ENCODE results near the gene RHBDF1. TPM values are rescaled to one million over a fixed set of nuclear protein-coding genes. Genes with fewer than 3 reads are reported as not detected.
"Not testable (repeated sequence)": the region's sequence is repeated elsewhere in the genome, so short reads cannot be mapped to it uniquely, and the experiment has no call there.

The RHBDF1 gene
- polyA plus RNA-seq, 1 donor from 2014 or later = 0.21 TPM

- Histone ChIP-seq H3K9me2 (ENCODE audit: insufficient read depth, low read length) (no peaks in the 10 kb centered on the region), H4K20me1 (ENCODE audit: insufficient read depth) (no peaks in the 10 kb centered on the region), H2AFZ (ENCODE audit: low read depth, low read length) (no peak overlapping the region), H3F3A (ENCODE audit: insufficient read depth, low read length, poor library complexity, severe bottlenecking) (no peaks in the 10 kb centered on the region), H3K4me2 (ENCODE audit: low read length) (no peak overlapping the region), H3K9me3 (ENCODE audit: low read length) (no peaks in the 10 kb centered on the region), H3K79me2 (replicated peaks; ENCODE audit: insufficient read depth, low read length) (no peaks in the 10 kb centered on the region), H3K27ac (ENCODE audit: low read length) (no peak overlapping the region), H3K4me3 (ENCODE audit: low read length) (no peak overlapping the region), H3K9ac (ENCODE audit: low read length) (no peak overlapping the region), H3K36me3 (ENCODE audit: insufficient read depth, low read length) (no peaks in the 10 kb centered on the region), H3K27me3 (ENCODE audit: insufficient read depth, low read depth, low read length) (no peaks in the 10 kb centered on the region)
- TF ChIP-seq, protein P1, sequence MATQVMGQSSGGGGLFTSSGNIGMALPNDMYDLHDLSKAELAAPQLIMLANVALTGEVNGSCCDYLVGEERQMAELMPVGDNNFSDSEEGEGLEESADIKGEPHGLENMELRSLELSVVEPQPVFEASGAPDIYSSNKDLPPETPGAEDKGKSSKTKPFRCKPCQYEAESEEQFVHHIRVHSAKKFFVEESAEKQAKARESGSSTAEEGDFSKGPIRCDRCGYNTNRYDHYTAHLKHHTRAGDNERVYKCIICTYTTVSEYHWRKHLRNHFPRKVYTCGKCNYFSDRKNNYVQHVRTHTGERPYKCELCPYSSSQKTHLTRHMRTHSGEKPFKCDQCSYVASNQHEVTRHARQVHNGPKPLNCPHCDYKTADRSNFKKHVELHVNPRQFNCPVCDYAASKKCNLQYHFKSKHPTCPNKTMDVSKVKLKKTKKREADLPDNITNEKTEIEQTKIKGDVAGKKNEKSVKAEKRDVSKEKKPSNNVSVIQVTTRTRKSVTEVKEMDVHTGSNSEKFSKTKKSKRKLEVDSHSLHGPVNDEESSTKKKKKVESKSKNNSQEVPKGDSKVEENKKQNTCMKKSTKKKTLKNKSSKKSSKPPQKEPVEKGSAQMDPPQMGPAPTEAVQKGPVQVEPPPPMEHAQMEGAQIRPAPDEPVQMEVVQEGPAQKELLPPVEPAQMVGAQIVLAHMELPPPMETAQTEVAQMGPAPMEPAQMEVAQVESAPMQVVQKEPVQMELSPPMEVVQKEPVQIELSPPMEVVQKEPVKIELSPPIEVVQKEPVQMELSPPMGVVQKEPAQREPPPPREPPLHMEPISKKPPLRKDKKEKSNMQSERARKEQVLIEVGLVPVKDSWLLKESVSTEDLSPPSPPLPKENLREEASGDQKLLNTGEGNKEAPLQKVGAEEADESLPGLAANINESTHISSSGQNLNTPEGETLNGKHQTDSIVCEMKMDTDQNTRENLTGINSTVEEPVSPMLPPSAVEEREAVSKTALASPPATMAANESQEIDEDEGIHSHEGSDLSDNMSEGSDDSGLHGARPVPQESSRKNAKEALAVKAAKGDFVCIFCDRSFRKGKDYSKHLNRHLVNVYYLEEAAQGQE (IDR thresholded peaks at IDR 0.05; ENCODE audit: borderline replicate concordance) = no peak
- TF ChIP-seq, protein P2, sequence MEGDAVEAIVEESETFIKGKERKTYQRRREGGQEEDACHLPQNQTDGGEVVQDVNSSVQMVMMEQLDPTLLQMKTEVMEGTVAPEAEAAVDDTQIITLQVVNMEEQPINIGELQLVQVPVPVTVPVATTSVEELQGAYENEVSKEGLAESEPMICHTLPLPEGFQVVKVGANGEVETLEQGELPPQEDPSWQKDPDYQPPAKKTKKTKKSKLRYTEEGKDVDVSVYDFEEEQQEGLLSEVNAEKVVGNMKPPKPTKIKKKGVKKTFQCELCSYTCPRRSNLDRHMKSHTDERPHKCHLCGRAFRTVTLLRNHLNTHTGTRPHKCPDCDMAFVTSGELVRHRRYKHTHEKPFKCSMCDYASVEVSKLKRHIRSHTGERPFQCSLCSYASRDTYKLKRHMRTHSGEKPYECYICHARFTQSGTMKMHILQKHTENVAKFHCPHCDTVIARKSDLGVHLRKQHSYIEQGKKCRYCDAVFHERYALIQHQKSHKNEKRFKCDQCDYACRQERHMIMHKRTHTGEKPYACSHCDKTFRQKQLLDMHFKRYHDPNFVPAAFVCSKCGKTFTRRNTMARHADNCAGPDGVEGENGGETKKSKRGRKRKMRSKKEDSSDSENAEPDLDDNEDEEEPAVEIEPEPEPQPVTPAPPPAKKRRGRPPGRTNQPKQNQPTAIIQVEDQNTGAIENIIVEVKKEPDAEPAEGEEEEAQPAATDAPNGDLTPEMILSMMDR (IDR thresholded peaks at IDR 0.05; ENCODE audit: poor library complexity, severe bottlenecking) = no peak
- TF ChIP-seq EZH2 (IDR thresholded peaks at IDR 0.05; ENCODE audit: borderline replicate concordance, insufficient read depth, low read length, poor library complexity, severe bottlenecking) (no peak), POLR2AphosphoS5 (IDR thresholded peaks at IDR 0.05) (no peak), RAD21 (conservative IDR thresholded peaks at IDR 0.05) (no peak), SMC3 (conservative IDR thresholded peaks at IDR 0.05; ENCODE audit: poor library complexity) (no peak), EP300 (conservative IDR thresholded peaks at IDR 0.05; ENCODE audit: poor library complexity, severe bottlenecking) (no peak), TAF1 (IDR thresholded peaks at IDR 0.05; ENCODE audit: low read depth) (no peak)
Measured at GRCh38 chr16:34648-34987, 37.8 kb downstream of the RHBDF1 start.

- H3F3A ChIP-seq (ENCODE audit: insufficient read depth, low read length, poor library complexity, severe bottlenecking) = no peaks in the 10 kb centered on the region
- TF ChIP-seq SMC3 (conservative IDR thresholded peaks at IDR 0.05; ENCODE audit: poor library complexity) = no peak
- H3K27me3 ChIP-seq (ENCODE audit: insufficient read depth, low read depth, low read length) = no peaks in the 10 kb centered on the region
- no peaks in the 10 kb centered on the region for H4K20me1 ChIP-seq (ENCODE audit: insufficient read depth)
- H3K79me2 ChIP-seq (replicated peaks; ENCODE audit: insufficient read depth, low read length) = no peaks in the 10 kb centered on the region
- H3K27ac ChIP-seq (ENCODE audit: low read length) = no peak overlapping the region
- H3K9ac ChIP-seq (ENCODE audit: low read length) = no peak overlapping the region
- no peaks in the 10 kb centered on the region for H3K36me3 ChIP-seq (ENCODE audit: insufficient read depth, low read length)
- no peak overlapping the region for H3K4me3 ChIP-seq (ENCODE audit: low read length)
- H3K9me2 ChIP-seq (ENCODE audit: insufficient read depth, low read length) = no peaks in the 10 kb centered on the region
- H3K9me3 ChIP-seq (ENCODE audit: low read length) = no peaks in the 10 kb centered on the region
- H2AFZ ChIP-seq (ENCODE audit: low read depth, low read length) = no peak overlapping the region
- H3K4me2 ChIP-seq (ENCODE audit: low read length) = no peak overlapping the region
Measured at GRCh38 chr16:33877-34647, 38.4 kb downstream of the RHBDF1 start.

- H3K27me3 ChIP-seq (ENCODE audit: insufficient read depth, low read depth, low read length); H3K9me2 ChIP-seq (ENCODE audit: insufficient read depth, low read length); H3K79me2 ChIP-seq (replicated peaks; ENCODE audit: insufficient read depth, low read length); H3K36me3 ChIP-seq (ENCODE audit: insufficient read depth, low read length); H2AFZ ChIP-seq (ENCODE audit: low read depth, low read length); H3K4me3 ChIP-seq (ENCODE audit: low read length); H3K9ac ChIP-seq (ENCODE audit: low read length); H3K9me3 ChIP-seq (ENCODE audit: low read length); H4K20me1 ChIP-seq (ENCODE audit: insufficient read depth); H3K4me2 ChIP-seq (ENCODE audit: low read length); H3F3A ChIP-seq (ENCODE audit: insufficient read depth, low read length, poor library complexity, severe bottlenecking); H3K27ac ChIP-seq (ENCODE audit: low read length): not testable (repeated sequence)
Measured at GRCh38 chr16:33154-33876, 39.1 kb downstream of the RHBDF1 start.

GRCh38 chr16:30627-31026 is 41.8 kb downstream of the RHBDF1 start:
- H3K27ac ChIP-seq (ENCODE audit: low read length); H3K9ac ChIP-seq (ENCODE audit: low read length); H3F3A ChIP-seq (ENCODE audit: insufficient read depth, low read length, poor library complexity, severe bottlenecking); H2AFZ ChIP-seq (ENCODE audit: low read depth, low read length); H4K20me1 ChIP-seq (ENCODE audit: insufficient read depth); H3K4me2 ChIP-seq (ENCODE audit: low read length); H3K9me3 ChIP-seq (ENCODE audit: low read length); H3K4me3 ChIP-seq (ENCODE audit: low read length); H3K9me2 ChIP-seq (ENCODE audit: insufficient read depth, low read length); H3K79me2 ChIP-seq (replicated peaks; ENCODE audit: insufficient read depth, low read length); H3K27me3 ChIP-seq (ENCODE audit: insufficient read depth, low read depth, low read length); H3K36me3 ChIP-seq (ENCODE audit: insufficient read depth, low read length): not testable (repeated sequence)

- not testable (repeated sequence) for H3K9me3 ChIP-seq (ENCODE audit: low read length); H3K4me2 ChIP-seq (ENCODE audit: low read length); H3K27me3 ChIP-seq (ENCODE audit: insufficient read depth, low read depth, low read length); H3K4me3 ChIP-seq (ENCODE audit: low read length); H3K9me2 ChIP-seq (ENCODE audit: insufficient read depth, low read length); H3K27ac ChIP-seq (ENCODE audit: low read length); H3F3A ChIP-seq (ENCODE audit: insufficient read depth, low read length, poor library complexity, severe bottlenecking); H3K9ac ChIP-seq (ENCODE audit: low read length); H2AFZ ChIP-seq (ENCODE audit: low read depth, low read length); H4K20me1 ChIP-seq (ENCODE audit: insufficient read depth); H3K36me3 ChIP-seq (ENCODE audit: insufficient read depth, low read length); H3K79me2 ChIP-seq (replicated peaks; ENCODE audit: insufficient read depth, low read length)
Measured at GRCh38 chr16:25926-26348, 46.5 kb downstream of the RHBDF1 start.
